Measurements from ENCODE around the gene ZNF397.

- TF ChIP-seq CTCF (IDR thresholded peaks at IDR 0.05; ENCODE audit: low read depth, low read length, poor library complexity, severe bottlenecking) (no peak), EZH2phosphoT487 (IDR thresholded peaks at IDR 0.05; ENCODE audit: borderline replicate concordance, low read length) (no peak)
Measured at GRCh38 chr18:35241448-35241804, 592 bp downstream of the ZNF397 start.

Data from DOHH2 (cell line).